Measurements from ENCODE around the gene CNN3.

The CNN3 gene

GRCh38 chr1:94926915-94927404 lies at the start of gene CNN3:
Gene CNN3, minus strand, starts transcription at chr1:94927110. Its CDS starts 216 bp downstream, at chr1:94926894.
- intact Hi-C loops (cut with DNase I) = loop anchor here (2.0 to 5.0 kb wide), 2 partner anchors 55 to 116 kb away; no protein-coding TSS in a partner anchor
- DNase-seq = peak; percentile 77 to 96 (median 92)

- intact Hi-C loops (cut with DNase I) = no loop called here
- no peak for DNase-seq
Observed at GRCh38 chr1:94974824-94975223, 47.9 kb upstream of the CNN3 start.

DNA sequence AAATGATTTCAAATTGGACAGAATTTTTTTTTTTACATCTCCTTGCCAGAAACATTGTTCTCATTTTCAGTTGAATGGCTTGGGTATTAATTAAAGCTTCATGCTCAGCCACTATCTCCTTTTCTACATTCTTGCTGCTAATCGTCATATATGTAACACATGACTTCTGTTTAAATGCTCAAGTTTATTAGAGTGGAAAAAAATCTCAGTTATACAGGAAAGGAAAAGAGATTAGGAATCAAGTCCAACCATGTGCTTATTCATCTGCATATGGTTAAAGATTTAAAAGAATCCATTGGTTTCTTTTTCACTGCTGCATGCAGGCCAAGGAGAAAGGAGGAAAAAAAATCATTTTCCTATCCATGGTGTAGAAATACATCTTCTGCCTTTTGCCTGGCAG lies 47.3 kb upstream of the CNN3 start:
- intact Hi-C loops (cut with DNase I) = no loop called here

DNA sequence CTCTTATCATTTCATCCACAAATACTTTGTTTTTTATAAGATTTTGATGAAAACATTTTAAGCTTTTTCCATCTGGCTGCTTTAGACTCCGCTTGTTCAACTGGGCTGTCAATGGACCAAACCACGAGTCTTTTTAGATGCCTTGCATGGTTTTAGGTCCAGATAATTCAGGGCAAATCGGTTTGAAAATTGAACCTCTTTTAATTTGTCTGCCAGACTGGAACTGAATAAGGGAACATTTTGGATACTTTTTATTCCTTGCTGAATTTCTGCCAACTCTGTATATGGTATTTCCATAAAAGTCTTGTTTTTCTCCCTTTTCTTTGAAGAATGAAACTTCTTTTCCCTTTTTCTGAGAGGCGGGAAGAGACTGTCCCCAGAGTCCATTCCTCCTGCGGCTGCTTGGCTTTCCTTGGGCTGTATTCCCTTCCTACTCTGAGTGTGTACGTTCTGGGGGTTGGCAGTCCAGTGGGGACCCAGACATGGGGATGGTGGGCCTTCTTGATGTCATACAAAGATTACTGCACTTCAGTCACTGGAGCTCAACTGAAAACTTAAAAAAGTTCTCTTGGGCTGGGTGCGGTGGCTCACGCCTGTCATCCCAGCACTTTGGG lies 46.5 kb upstream of the CNN3 start:
- intact Hi-C loops (cut with DNase I) = no loop called here
- no peak for DNase-seq

More for the DNA sequence above, 47.3 kb upstream of the CNN3 start:
- DNase-seq = no peak

- no peak for DNase-seq
- intact Hi-C loops (cut with DNase I) = no loop called here
Observed at GRCh38 chr1:94971491-94971924, 44.6 kb upstream of the CNN3 start.

DNA sequence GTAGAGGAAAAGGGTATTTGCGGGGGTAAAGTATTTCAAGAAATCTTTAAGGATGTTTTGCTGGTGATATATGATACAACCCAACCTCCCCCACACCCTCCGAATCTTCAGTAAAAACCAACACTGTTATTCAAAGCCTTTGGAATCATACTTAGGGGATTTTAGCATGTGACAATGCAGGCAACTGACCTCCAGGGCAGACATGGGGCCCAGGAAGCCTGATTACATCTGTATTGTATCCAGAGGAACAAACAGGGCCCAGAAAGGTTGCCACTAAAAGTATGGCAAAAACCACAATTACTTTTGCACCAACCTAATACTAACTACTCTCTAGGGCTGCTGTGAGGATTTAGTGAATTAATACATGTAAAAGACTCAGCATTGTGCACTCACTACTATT lies 43.9 kb upstream of the CNN3 start:
- DNase-seq = no peak
- intact Hi-C loops (cut with DNase I) = no loop called here

DNA sequence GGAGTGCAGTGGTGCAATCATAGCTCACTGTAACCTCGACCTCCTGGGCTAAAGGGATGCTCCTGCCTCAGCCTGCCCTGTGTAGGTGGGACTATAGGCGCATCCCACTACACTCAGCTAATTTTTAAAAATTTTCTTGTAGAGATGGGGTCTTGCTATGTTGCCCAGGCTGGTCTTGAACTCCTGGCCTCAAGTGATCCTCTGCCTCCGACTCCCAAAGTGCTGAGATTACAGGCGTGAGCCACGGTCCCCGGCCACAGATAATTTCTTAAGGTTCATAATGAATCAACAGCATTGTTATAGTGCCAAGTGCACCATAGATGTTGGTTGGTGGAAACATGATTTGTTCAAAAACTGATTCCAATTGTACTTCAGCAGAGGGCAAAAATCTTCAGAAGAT lies 42.2 kb upstream of the CNN3 start:
- DNase-seq = no peak
- intact Hi-C loops (cut with DNase I) = no loop called here

DNA sequence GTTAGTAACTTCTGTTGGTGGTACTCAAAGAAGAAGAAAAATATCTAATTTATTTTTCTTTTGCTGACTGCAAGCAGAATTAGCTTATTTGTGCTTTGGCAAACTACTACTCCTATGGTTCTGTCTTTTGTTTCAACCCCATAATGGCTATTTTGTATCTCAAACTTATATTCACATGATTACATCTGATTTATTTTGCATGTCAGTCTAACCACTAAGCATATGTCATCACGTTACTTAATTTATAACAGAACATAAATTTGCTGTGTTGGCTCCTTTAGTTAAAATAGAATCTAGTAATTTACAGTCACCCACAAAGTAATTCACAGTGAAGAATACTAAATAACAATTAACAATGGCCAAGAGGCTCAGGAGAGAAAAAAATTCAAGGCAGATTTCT lies 39.1 kb upstream of the CNN3 start:
- intact Hi-C loops (cut with DNase I) = no loop called here

DNA sequence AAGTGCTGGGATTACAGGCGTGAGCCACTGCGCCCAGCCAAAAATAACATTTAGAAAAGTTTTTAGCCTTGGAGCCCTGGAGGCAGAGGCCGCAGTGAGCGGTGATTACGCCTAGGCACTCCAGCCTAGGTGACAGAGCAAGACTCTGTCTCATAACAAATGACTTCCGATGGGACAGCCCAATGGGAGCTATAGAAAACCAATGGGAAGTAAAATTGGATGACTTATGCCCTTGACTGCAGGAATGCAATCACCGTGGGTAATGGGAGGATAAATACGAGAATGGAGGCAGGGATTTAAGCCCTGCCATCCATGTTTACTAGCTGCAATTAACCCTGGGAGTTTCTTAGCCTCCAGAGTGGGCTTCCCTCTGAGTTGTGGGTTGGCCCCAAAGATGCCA lies 37.0 kb upstream of the CNN3 start:
- intact Hi-C loops (cut with DNase I) = no loop called here
- DNase-seq = no peak

More for the DNA sequence above, 39.1 kb upstream of the CNN3 start:
- DNase-seq = no peak

- intact Hi-C loops (cut with DNase I) = no loop called here
- DNase-seq = peak in 7 of 42 donors; percentile 5 to 48 (median 18)
Observed at GRCh38 chr1:94962409-94963265, 35.7 kb upstream of the CNN3 start.

DNA sequence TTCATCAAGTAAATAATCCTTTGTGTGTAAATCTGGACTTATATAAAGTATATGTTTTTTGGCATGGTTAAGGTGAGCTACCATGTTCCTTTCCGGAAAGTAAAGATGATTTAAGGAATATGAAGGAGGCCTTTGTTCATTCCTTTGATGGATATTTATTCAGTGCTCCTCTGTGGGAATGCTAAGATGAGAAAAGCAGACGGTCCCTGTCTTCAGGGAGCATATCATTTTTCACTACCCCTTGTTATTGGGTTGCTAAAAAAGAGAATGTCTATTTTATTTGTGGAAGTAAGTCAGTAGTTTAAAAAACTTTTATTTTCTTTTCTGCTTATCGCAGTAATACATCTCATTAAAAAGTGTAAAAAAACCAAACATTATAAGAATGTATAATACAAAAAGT lies 35.1 kb upstream of the CNN3 start:
- no peak for DNase-seq
- intact Hi-C loops (cut with DNase I) = no loop called here

DNA sequence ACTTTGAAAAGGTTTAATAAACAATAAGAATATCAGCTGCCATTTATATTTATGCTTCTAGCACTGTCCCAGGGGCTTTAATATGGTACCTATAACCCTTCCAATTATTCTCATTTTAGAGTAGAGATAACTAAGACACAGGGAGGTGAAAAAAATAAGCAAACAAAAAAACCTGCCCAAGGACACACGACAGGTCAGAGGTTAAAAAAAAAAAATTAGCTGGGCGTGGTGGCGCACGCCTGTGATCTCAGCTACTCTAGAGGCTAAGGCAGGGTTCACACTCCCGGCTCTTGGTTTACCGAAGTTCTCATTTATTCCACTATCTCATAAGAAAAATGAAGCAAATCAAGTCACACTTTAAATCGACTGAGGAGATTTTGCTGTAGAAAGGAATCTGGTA lies 34.7 kb upstream of the CNN3 start:
- DNase-seq = no peak
- intact Hi-C loops (cut with DNase I) = no loop called here

GRCh38 chr1:94958081-94958480 lies 31.2 kb upstream of the CNN3 start:
- no peak for DNase-seq

DNA sequence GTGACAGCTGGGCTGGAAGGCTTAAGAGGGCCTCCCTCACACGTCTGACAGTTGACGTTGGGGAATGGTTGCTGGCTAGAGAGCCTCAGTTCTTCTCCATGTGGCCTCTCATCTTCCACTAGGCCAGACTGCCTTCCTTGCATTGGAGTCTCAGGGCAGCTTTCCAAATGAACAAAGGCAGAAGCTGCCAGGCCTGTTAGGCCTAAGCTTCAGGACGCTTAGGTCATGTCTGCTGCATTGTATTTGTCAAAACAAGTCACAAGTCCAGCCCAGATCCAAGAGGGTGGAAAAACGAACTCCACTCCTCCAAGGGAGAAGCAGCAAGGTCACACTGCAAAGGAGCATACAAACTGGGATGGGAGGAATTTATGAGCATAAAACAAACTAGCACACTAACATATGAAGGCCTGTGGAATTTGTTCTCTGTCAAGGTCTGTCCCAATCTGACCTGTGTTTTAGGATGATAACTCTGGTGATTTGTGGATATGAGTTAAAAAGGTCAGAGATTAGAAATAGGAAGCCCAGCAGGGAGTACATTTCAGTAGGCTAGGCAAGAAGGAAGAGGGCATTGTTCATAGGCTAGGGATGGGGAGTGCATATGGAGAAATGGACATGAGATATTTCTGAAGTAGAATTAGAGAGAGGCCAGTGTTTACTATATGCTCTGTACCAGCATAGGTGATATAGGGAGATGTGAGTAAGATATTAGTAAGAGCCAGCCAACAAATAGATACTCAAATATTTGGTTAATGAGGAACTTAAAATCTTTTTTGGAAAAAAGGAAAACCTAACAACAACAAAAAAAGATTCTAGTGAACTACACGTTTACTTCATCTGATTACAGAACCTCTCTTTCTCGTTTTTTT lies 29.1 kb upstream of the CNN3 start:
- DNase-seq = no peak
- intact Hi-C loops (cut with DNase I) = no loop called here

More at GRCh38 chr1:94958081-94958480, 31.2 kb upstream of the CNN3 start:
- intact Hi-C loops (cut with DNase I) = no loop called here

DNA sequence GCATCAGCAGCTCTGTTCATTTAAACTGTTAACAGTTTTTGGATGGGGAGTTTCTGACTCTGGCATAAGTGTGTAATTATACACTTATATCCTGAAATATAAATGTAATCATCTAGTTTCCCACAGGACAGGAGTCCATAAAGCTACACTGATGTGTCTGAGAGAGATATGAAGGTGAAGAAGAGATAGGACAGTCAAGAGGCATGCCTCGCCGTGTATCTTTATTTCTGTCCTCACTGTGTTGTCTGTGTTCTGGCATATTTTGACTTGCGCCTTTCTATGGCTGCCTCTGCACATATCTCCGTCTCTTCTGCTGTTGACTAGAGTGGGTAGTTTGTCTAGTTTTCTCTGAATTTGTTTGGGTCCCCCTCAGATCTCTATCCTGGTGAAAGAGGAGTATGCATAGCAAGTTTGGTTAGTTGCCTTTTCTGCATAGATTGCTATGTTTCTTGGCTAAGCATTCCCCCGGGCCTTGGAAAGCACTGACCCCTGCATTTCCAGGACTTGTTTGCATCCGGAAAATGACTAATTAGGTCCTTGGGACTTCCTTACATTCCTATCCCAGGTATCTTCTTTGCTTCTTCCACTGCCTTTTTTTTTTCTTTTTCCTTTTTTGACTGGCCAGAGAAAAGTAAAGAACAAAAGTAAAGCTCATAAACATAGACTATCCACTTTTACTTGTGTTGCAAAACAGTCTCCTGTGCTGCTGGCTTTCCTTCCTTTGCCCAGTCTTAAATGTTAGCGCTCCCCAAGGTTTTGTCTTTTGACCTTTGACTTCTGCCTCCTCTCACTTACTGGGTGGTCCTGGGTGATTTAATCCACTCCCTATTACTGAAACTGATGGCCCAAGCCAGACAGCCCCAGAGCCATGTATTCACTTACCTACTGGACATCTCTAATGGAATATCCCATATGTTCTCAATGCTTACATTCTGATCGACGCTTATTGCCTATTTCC lies 27.6 kb upstream of the CNN3 start:
- intact Hi-C loops (cut with DNase I) = no loop called here
- DNase-seq = no peak

DNA sequence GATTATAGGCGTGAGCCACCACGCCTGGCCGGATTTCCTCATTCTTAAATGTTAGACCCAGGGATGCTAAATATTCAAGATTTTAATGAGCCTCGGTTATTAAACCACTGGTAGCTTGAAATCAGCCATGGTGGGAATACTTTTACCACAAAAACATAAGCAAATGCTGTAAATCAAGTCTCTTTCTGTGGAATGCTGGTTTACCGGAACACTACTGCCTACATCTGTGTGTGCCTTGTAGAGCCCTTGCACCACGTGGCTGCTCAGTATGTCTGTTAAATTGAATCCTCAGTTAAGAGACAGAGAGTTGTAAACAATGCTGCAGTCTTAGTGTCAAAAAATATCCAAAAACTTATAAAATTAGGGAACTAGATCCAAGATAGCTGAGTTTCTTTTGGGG lies 26.8 kb upstream of the CNN3 start:
- intact Hi-C loops (cut with DNase I) = no loop called here

GRCh38 chr1:94953107-94953506 lies 26.2 kb upstream of the CNN3 start:
- intact Hi-C loops (cut with DNase I) = no loop called here
- no peak for DNase-seq

More for the DNA sequence above, 26.8 kb upstream of the CNN3 start:
- no peak for DNase-seq

DNA sequence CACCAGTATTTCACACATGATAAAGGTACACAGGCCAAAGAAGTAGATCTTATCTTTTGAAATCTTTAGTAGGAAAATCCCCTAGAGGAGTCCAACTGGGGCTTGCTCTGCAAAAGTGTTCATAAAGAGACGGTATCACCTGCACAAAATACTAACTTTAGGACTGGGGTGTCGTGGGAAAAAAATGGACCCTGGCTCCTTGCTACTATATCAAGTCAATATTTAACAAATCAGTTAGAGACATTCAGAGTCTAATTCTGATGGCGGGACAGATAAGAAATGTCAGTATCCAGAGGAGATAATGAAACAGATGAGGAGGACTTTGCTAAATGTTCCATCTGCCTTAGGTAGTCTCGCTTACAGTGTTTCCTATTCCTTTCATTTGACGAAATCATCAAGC lies 25.6 kb upstream of the CNN3 start:
- intact Hi-C loops (cut with DNase I) = no loop called here

More for the DNA sequence above, 25.6 kb upstream of the CNN3 start:
- no peak for DNase-seq

Data from head of caudate nucleus (tissue), 42 donors.